Measurements from ENCODE around the gene TFEC.

TFEC gene

DNA sequence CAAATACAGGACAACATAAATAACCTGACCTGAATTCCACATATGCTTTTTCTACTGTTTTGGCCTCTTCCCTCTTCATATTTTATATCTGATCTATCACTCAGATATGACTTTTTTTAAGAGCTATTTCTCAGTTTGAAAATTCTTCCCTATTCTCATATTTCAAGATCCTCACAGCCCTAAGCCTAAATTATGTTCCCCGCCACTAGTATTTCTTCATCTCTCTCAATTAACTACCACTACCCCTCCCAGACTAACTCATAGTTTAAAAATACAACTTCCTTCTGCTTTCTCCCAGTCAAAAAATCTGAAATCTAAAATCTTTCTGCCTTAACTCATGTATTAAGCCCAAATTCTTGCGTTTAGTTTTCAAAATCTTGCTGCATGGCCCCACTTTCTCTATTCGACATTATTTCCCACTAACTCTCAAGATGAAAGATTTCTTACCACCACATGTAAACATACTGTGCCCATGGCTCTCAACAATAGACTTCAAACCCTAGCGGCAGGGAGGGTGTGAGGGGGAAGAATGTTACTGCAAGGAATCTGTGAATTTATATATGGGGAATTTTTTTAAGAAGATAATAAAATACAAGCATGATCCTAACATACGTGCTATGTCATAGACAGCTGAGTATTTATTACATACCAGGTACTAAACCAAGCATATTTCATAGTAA, 64.6 kb downstream of the TFEC start:
- Histone ChIP-seq H3K36me3 (ENCODE audit: control insufficient read depth, low read length) (no peaks in the 10 kb centered on the region), H3K4me1 (ENCODE audit: control insufficient read depth, low read length) (no peaks in the 10 kb centered on the region), H3F3A (ENCODE audit: control insufficient read depth, insufficient read depth) (no peaks in the 10 kb centered on the region), H3K27ac (ENCODE audit: low read depth, low read length) (no peak overlapping the region), H3K9me3 (ENCODE audit: control insufficient read depth, insufficient read depth, low read length) (no peaks in the 10 kb centered on the region), H3K9me2 (replicated peaks; ENCODE audit: control insufficient read depth, low read length) (no peaks in the 10 kb centered on the region), H4K20me1 (ENCODE audit: control insufficient read depth, insufficient read depth, low read depth, low read length) (no peaks in the 10 kb centered on the region), H3K79me2 (ENCODE audit: control insufficient read depth, low read length) (no peaks in the 10 kb centered on the region), H3K27me3 (ENCODE audit: control insufficient read depth, low read length) (no peaks in the 10 kb centered on the region), H3K4me3 (ENCODE audit: low read length) (no peak overlapping the region), H3K4me2 (ENCODE audit: low read length) (no peak overlapping the region)
- TF ChIP-seq EZH2phosphoT487 (IDR thresholded peaks at IDR 0.05; ENCODE audit: borderline replicate concordance, low read length) = no peak
- TF ChIP-seq, protein P1, sequence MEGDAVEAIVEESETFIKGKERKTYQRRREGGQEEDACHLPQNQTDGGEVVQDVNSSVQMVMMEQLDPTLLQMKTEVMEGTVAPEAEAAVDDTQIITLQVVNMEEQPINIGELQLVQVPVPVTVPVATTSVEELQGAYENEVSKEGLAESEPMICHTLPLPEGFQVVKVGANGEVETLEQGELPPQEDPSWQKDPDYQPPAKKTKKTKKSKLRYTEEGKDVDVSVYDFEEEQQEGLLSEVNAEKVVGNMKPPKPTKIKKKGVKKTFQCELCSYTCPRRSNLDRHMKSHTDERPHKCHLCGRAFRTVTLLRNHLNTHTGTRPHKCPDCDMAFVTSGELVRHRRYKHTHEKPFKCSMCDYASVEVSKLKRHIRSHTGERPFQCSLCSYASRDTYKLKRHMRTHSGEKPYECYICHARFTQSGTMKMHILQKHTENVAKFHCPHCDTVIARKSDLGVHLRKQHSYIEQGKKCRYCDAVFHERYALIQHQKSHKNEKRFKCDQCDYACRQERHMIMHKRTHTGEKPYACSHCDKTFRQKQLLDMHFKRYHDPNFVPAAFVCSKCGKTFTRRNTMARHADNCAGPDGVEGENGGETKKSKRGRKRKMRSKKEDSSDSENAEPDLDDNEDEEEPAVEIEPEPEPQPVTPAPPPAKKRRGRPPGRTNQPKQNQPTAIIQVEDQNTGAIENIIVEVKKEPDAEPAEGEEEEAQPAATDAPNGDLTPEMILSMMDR (IDR thresholded peaks at IDR 0.05; ENCODE audit: low read depth, low read length, poor library complexity, severe bottlenecking) = no peak

DNA sequence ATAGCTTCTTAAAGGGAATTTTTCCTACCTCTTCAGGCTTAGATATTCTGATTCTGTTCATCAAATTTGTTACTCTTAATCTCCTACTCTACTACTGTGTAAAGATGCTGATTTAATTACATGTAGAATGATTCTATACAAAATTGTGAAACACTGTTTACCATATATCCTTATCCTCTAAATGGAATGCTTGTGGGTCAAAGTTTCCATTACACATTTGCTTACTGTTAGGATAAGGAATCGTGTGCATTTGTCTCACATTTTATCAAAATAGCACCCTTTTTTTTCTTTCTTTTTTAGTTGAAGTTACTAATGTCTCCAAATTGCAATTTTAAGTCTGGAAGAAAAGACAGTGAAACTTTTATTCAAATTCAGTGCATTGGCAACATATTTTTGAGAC, 65.3 kb downstream of the TFEC start:
- no peaks in the 10 kb centered on the region for H3K4me1 ChIP-seq (ENCODE audit: control insufficient read depth, low read length)

DNA sequence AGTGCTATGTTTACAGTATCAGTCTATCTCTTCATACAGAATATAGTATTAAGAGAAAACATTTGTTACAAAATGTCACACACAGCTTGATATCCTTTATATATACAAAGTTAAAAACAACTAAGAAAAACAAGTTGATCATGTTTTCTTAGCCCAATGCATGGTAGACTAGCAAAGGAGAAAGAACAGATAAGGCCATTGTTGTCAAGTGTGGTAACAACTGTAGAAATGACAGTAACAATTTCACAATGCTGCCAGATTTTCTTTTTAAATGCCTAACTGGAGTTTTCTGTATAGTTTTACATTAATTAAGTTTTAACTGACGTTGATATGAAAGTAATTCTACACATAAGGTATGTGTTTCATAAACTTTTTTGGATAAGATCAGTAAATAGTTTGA, 65.8 kb downstream of the TFEC start:
- Histone ChIP-seq H3K27me3 (ENCODE audit: control insufficient read depth, low read length) (no peaks in the 10 kb centered on the region), H3K4me3 (ENCODE audit: low read length) (no peak overlapping the region), H3K4me2 (ENCODE audit: low read length) (no peak overlapping the region), H3K79me2 (ENCODE audit: control insufficient read depth, low read length) (no peaks in the 10 kb centered on the region), H3F3A (ENCODE audit: control insufficient read depth, insufficient read depth) (no peaks in the 10 kb centered on the region), H3K27ac (ENCODE audit: low read depth, low read length) (no peak overlapping the region), H3K9me3 (ENCODE audit: control insufficient read depth, insufficient read depth, low read length) (no peaks in the 10 kb centered on the region), H3K36me3 (ENCODE audit: control insufficient read depth, low read length) (no peaks in the 10 kb centered on the region), H3K9me2 (replicated peaks; ENCODE audit: control insufficient read depth, low read length) (no peaks in the 10 kb centered on the region), H4K20me1 (ENCODE audit: control insufficient read depth, insufficient read depth, low read depth, low read length) (no peaks in the 10 kb centered on the region), H3K4me1 (ENCODE audit: control insufficient read depth, low read length) (no peaks in the 10 kb centered on the region)
- TF ChIP-seq EZH2phosphoT487 (IDR thresholded peaks at IDR 0.05; ENCODE audit: borderline replicate concordance, low read length) = no peak
- TF ChIP-seq, protein P1 (IDR thresholded peaks at IDR 0.05; ENCODE audit: low read depth, low read length, poor library complexity, severe bottlenecking) = no peak

More for the DNA sequence above, 65.3 kb downstream of the TFEC start:
- H3K4me3 ChIP-seq (ENCODE audit: low read length) = no peak overlapping the region
- H3K4me2 ChIP-seq (ENCODE audit: low read length) = no peak overlapping the region
- no peaks in the 10 kb centered on the region for H3K27me3 ChIP-seq (ENCODE audit: control insufficient read depth, low read length)
- no peaks in the 10 kb centered on the region for H3F3A ChIP-seq (ENCODE audit: control insufficient read depth, insufficient read depth)
- H3K36me3 ChIP-seq (ENCODE audit: control insufficient read depth, low read length) = no peaks in the 10 kb centered on the region
- no peaks in the 10 kb centered on the region for H4K20me1 ChIP-seq (ENCODE audit: control insufficient read depth, insufficient read depth, low read depth, low read length)
- H3K79me2 ChIP-seq (ENCODE audit: control insufficient read depth, low read length) = no peaks in the 10 kb centered on the region
- no peaks in the 10 kb centered on the region for H3K9me2 ChIP-seq (replicated peaks; ENCODE audit: control insufficient read depth, low read length)
- no peak overlapping the region for H3K27ac ChIP-seq (ENCODE audit: low read depth, low read length)
- TF ChIP-seq EZH2phosphoT487 (IDR thresholded peaks at IDR 0.05; ENCODE audit: borderline replicate concordance, low read length) = no peak
- TF ChIP-seq, protein P1 (IDR thresholded peaks at IDR 0.05; ENCODE audit: low read depth, low read length, poor library complexity, severe bottlenecking) = no peak
- no peaks in the 10 kb centered on the region for H3K9me3 ChIP-seq (ENCODE audit: control insufficient read depth, insufficient read depth, low read length)
